Measurements from ENCODE around the gene TAP1.

Gene TAP1

GRCh38 chr6:32852844-32853540 lies 512 bp downstream of the TAP1 start:
- Histone ChIP-seq H3K4me1 (peaks cover 6% of the 10 kb centered on the region), H3K27me3 (ENCODE audit: low read depth) (no peaks in the 10 kb centered on the region), H3K36me3 (replicated peaks) (peaks cover 6% of the 10 kb centered on the region), H3K4me3 (peak overlapping the region; percentile 67), H3K9me3 (no peaks in the 10 kb centered on the region)
- in situ Hi-C loops (cut with MboI; ENCODE audit: low sequenced_read_pairs) = no loop called here
- peak in 1 of 2 experiments; percentile 32 for DNase-seq (ENCODE audit: low spot score in 2 of 2)

GRCh38 chr6:32852018-32852843 lies 1.3 kb downstream of the TAP1 start:
- H3K4me3 ChIP-seq = peak overlapping the region; percentile 67
- no peaks in the 10 kb centered on the region for H3K9me3 ChIP-seq
- no peaks in the 10 kb centered on the region for H3K27me3 ChIP-seq (ENCODE audit: low read depth)
- peaks cover 6% of the 10 kb centered on the region for H3K36me3 ChIP-seq (replicated peaks)
- DNase-seq (ENCODE audit: low spot score in 2 of 2) = peak; percentile 11 to 35
- in situ Hi-C loops (cut with MboI; ENCODE audit: low sequenced_read_pairs) = no loop called here
- peaks cover 6% of the 10 kb centered on the region for H3K4me1 ChIP-seq

GRCh38 chr6:32851025-32851424 lies 2.5 kb downstream of the TAP1 start:
- Histone ChIP-seq H3K27me3 (ENCODE audit: low read depth) (no peaks in the 10 kb centered on the region), H3K9me3 (no peaks in the 10 kb centered on the region), H3K36me3 (replicated peaks) (peaks cover 6% of the 10 kb centered on the region), H3K4me1 (peaks cover 6% of the 10 kb centered on the region), H3K4me3 (no peak overlapping the region)
- no peak for DNase-seq (ENCODE audit: low spot score in 2 of 2)
- in situ Hi-C loops (cut with MboI; ENCODE audit: low sequenced_read_pairs) = no loop called here

GRCh38 chr6:32849126-32849525 lies 4.4 kb downstream of the TAP1 start:
- no peaks in the 10 kb centered on the region for H3K9me3 ChIP-seq
- H3K4me1 ChIP-seq = peaks cover 9% of the 10 kb centered on the region
- no peaks in the 10 kb centered on the region for H3K27me3 ChIP-seq (ENCODE audit: low read depth)
- no peak overlapping the region for H3K4me3 ChIP-seq
- in situ Hi-C loops (cut with MboI; ENCODE audit: low sequenced_read_pairs) = no loop called here
- DNase-seq (ENCODE audit: low spot score in 2 of 2) = no peak
- peaks cover 6% of the 10 kb centered on the region for H3K36me3 ChIP-seq (replicated peaks)

GRCh38 chr6:32847795-32848194 lies 5.7 kb downstream of the TAP1 start:
- H3K4me1 ChIP-seq = peaks cover 13% of the 10 kb centered on the region
- in situ Hi-C loops (cut with MboI; ENCODE audit: low sequenced_read_pairs) = no loop called here
- no peak overlapping the region for H3K4me3 ChIP-seq
- DNase-seq (ENCODE audit: low spot score in 2 of 2) = no peak
- H3K9me3 ChIP-seq = no peaks in the 10 kb centered on the region
- H3K27me3 ChIP-seq (ENCODE audit: low read depth) = no peaks in the 10 kb centered on the region
- peaks cover 6% of the 10 kb centered on the region for H3K36me3 ChIP-seq (replicated peaks)

- Histone ChIP-seq H3K27me3 (ENCODE audit: low read depth) (no peaks in the 10 kb centered on the region), H3K36me3 (replicated peaks) (peaks cover 6% of the 10 kb centered on the region), H3K4me3 (no peak overlapping the region), H3K9me3 (no peaks in the 10 kb centered on the region), H3K4me1 (peaks cover 6% of the 10 kb centered on the region; the same call in 1 of the 2 replicates)
- DNase-seq (ENCODE audit: low spot score in 2 of 2) = no peak
- in situ Hi-C loops (cut with MboI; ENCODE audit: low sequenced_read_pairs) = no loop called here
These were observed 6.5 kb downstream of the TAP1 start for GRCh38 chr6:32847004-32847403.

GRCh38 chr6:32845384-32845884 lies 8.1 kb downstream of the TAP1 start:
- DNase-seq (ENCODE audit: low spot score in 2 of 2) = no peak
- Histone ChIP-seq H3K4me1 (peaks cover 6% of the 10 kb centered on the region; the same call in 1 of the 2 replicates), H3K27me3 (ENCODE audit: low read depth) (no peaks in the 10 kb centered on the region), H3K9me3 (no peaks in the 10 kb centered on the region), H3K4me3 (no peak overlapping the region), H3K36me3 (replicated peaks) (peaks cover 6% of the 10 kb centered on the region)
- in situ Hi-C loops (cut with MboI; ENCODE audit: low sequenced_read_pairs) = no loop called here

GRCh38 chr6:32844839-32845383 lies 8.6 kb downstream of the TAP1 start:
- Histone ChIP-seq H3K36me3 (replicated peaks) (peaks cover under 1% of the 10 kb centered on the region), H3K4me1 (peaks cover 6% of the 10 kb centered on the region; the same call in 1 of the 2 replicates), H3K27me3 (ENCODE audit: low read depth) (no peaks in the 10 kb centered on the region), H3K9me3 (no peaks in the 10 kb centered on the region), H3K4me3 (peak overlapping the region; percentile 22)
- DNase-seq (ENCODE audit: low spot score in 2 of 2) = no peak
- in situ Hi-C loops (cut with MboI; ENCODE audit: low sequenced_read_pairs) = no loop called here

- DNase-seq (ENCODE audit: low spot score in 2 of 2) = peak; percentile 88 to 95
- H3K27me3 ChIP-seq (ENCODE audit: low read depth) = no peaks in the 10 kb centered on the region
- in situ Hi-C loops (cut with MboI; ENCODE audit: low sequenced_read_pairs) = no loop called here
- no peaks in the 10 kb centered on the region; the same call in none of the 2 replicates for H3K36me3 ChIP-seq (replicated peaks)
- no peaks in the 10 kb centered on the region for H3K9me3 ChIP-seq
- H3K4me3 ChIP-seq = peak within 1 kb of the TSS; percentile 22
- peaks cover 6% of the 10 kb centered on the region; the same call in 1 of the 2 replicates for H3K4me1 ChIP-seq
These were observed 9.3 kb downstream of the TAP1 start, which contains the start of gene PSMB8 for GRCh38 chr6:32843979-32844838. Gene PSMB8, minus strand, starts transcription at chr6:32844047. Its CDS starts 51 bp downstream, at chr6:32843996.

GRCh38 chr6:32843331-32843978 lies 10.0 kb downstream of the TAP1 start:
- Histone ChIP-seq H3K9me3 (no peaks in the 10 kb centered on the region), H3K36me3 (replicated peaks) (no peaks in the 10 kb centered on the region; the same call in none of the 2 replicates), H3K27me3 (ENCODE audit: low read depth) (no peaks in the 10 kb centered on the region), H3K4me1 (peaks cover 6% of the 10 kb centered on the region), H3K4me3 (peak overlapping the region; percentile 22)
- in situ Hi-C loops (cut with MboI; ENCODE audit: low sequenced_read_pairs) = no loop called here
- DNase-seq (ENCODE audit: low spot score in 2 of 2) = no peak

GRCh38 chr6:32842690-32843089 lies 10.8 kb downstream of the TAP1 start:
- Histone ChIP-seq H3K27me3 (ENCODE audit: low read depth) (no peaks in the 10 kb centered on the region), H3K4me1 (peaks cover 7% of the 10 kb centered on the region), H3K36me3 (replicated peaks) (no peaks in the 10 kb centered on the region; the same call in 1 of the 2 replicates), H3K4me3 (no peak overlapping the region), H3K9me3 (no peaks in the 10 kb centered on the region)
- no peak for DNase-seq (ENCODE audit: low spot score in 2 of 2)
- in situ Hi-C loops (cut with MboI; ENCODE audit: low sequenced_read_pairs) = no loop called here

- Histone ChIP-seq H3K9me3 (no peaks in the 10 kb centered on the region), H3K4me1 (peaks cover 13% of the 10 kb centered on the region), H3K27me3 (ENCODE audit: low read depth) (no peaks in the 10 kb centered on the region), H3K36me3 (replicated peaks) (no peaks in the 10 kb centered on the region; the same call in 1 of the 2 replicates), H3K4me3 (no peak overlapping the region)
- in situ Hi-C loops (cut with MboI; ENCODE audit: low sequenced_read_pairs) = no loop called here
- DNase-seq (ENCODE audit: low spot score in 2 of 2) = no peak
These were observed 11.4 kb downstream of the TAP1 start for GRCh38 chr6:32842021-32842650.
